ENCODE measurements around the gene PPP5C.

PPP5C gene

GRCh38 chr19:46356149-46357055 is 9.5 kb downstream of the PPP5C start:
- TF ChIP-seq CTCF (IDR thresholded peaks at IDR 0.05; ENCODE audit: insufficient read depth, low read length, poor library complexity, severe bottlenecking) (no peak), EZH2phosphoT487 (conservative IDR thresholded peaks at IDR 0.05; ENCODE audit: low read length) (no peak)
- no peaks in the 10 kb centered on the region for H3K27me3 ChIP-seq (ENCODE audit: low read length)
- H3K27ac ChIP-seq (ENCODE audit: low read depth, low read length) = no peak overlapping the region
- no peak overlapping the region for H3K4me3 ChIP-seq (ENCODE audit: insufficient read depth, low read length, poor library complexity, severe bottlenecking)
- H4K20me1 ChIP-seq (ENCODE audit: low read depth, low read length) = peaks cover 4% of the 10 kb centered on the region; the same call in 1 of the 2 replicates
- no peaks in the 10 kb centered on the region for H3K9me3 ChIP-seq (ENCODE audit: insufficient read depth, low read length)
- H3K79me2 ChIP-seq (ENCODE audit: insufficient read depth, low read length) = peaks cover 66% of the 10 kb centered on the region
- no peak overlapping the region for H2AFZ ChIP-seq (ENCODE audit: low read depth, low read length, severe bottlenecking)
- H3K36me3 ChIP-seq (ENCODE audit: low read length) = 0 out of 2 replicates have a peak, but pooled peaks cover 4% of the 10 kb centered on the region
- H3K9ac ChIP-seq (ENCODE audit: low read length) = no peak overlapping the region
- H3F3A ChIP-seq (ENCODE audit: insufficient read depth) = no peaks in the 10 kb centered on the region
- H3K9me2 ChIP-seq (replicated peaks; ENCODE audit: insufficient read depth, low read length) = no peaks in the 10 kb centered on the region
- H3K4me2 ChIP-seq (ENCODE audit: low read depth, low read length, poor library complexity, severe bottlenecking) = no peak overlapping the region

DNA sequence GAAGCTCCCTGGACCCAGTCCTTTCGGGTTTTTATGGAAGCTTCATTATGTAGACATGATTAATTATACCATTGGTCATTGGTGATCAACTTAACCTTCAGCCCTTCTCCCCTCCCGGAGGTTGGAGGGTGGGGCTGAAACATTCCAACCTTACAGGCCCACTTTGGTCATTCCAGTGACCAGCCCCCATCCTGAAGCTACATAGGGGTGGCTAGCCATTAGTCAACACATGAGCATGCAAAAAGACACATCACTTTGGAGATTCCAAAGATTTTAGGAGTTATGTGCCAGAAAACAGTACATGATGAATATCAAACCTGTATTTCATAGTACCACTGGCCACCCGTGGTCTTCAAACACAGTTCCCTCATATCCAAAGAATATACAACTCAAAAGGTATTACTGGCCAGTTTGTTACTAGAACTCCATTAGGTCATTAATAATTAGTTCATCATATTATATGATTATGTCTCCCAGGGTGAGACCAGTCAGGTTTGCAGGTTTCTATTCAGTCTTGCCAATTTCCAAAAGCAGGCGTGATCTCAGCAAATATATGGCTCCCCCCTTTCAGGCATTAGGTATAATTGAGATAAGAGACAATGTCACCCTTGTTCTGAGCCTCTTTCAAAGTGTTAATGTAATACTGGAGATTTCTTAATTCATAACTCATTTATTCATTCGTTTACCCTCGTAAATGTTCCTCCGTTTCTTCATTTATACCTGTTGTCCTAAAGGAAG is 11.1 kb downstream of the PPP5C start:
- peaks cover 4% of the 10 kb centered on the region; the same call in 1 of the 2 replicates for H4K20me1 ChIP-seq (ENCODE audit: low read depth, low read length)
- no peaks in the 10 kb centered on the region for H3K9me3 ChIP-seq (ENCODE audit: insufficient read depth, low read length)
- peaks cover 61% of the 10 kb centered on the region for H3K79me2 ChIP-seq (ENCODE audit: insufficient read depth, low read length)
- no peak overlapping the region for H3K9ac ChIP-seq (ENCODE audit: low read length)
- H3K27ac ChIP-seq (ENCODE audit: low read depth, low read length) = no peak overlapping the region
- H2AFZ ChIP-seq (ENCODE audit: low read depth, low read length, severe bottlenecking) = no peak overlapping the region
- TF ChIP-seq CTCF (IDR thresholded peaks at IDR 0.05; ENCODE audit: insufficient read depth, low read length, poor library complexity, severe bottlenecking) (no peak), EZH2phosphoT487 (conservative IDR thresholded peaks at IDR 0.05; ENCODE audit: low read length) (no peak)
- no peaks in the 10 kb centered on the region for H3K9me2 ChIP-seq (replicated peaks; ENCODE audit: insufficient read depth, low read length)
- H3K4me2 ChIP-seq (ENCODE audit: low read depth, low read length, poor library complexity, severe bottlenecking) = no peak overlapping the region
- peaks cover 9% of the 10 kb centered on the region; the same call in 1 of the 2 replicates for H3F3A ChIP-seq (ENCODE audit: insufficient read depth)
- H3K36me3 ChIP-seq (ENCODE audit: low read length) = peaks cover 10% of the 10 kb centered on the region; the same call in 1 of the 2 replicates
- H3K4me3 ChIP-seq (ENCODE audit: insufficient read depth, low read length, poor library complexity, severe bottlenecking) = no peak overlapping the region
- no peaks in the 10 kb centered on the region for H3K27me3 ChIP-seq (ENCODE audit: low read length)

- Histone ChIP-seq H3F3A (ENCODE audit: insufficient read depth) (peaks cover 9% of the 10 kb centered on the region; the same call in 1 of the 2 replicates), H3K9me3 (ENCODE audit: insufficient read depth, low read length) (no peaks in the 10 kb centered on the region), H3K4me2 (ENCODE audit: low read depth, low read length, poor library complexity, severe bottlenecking) (no peak overlapping the region), H3K9ac (ENCODE audit: low read length) (no peak overlapping the region), H2AFZ (ENCODE audit: low read depth, low read length, severe bottlenecking) (no peak overlapping the region), H3K27me3 (ENCODE audit: low read length) (no peaks in the 10 kb centered on the region), H3K36me3 (ENCODE audit: low read length) (peaks cover 15% of the 10 kb centered on the region; the same call in 1 of the 2 replicates), H3K79me2 (ENCODE audit: insufficient read depth, low read length) (peaks cover 74% of the 10 kb centered on the region), H3K27ac (ENCODE audit: low read depth, low read length) (no peak overlapping the region), H3K9me2 (replicated peaks; ENCODE audit: insufficient read depth, low read length) (no peaks in the 10 kb centered on the region), H4K20me1 (ENCODE audit: low read depth, low read length) (peaks cover 4% of the 10 kb centered on the region; the same call in 1 of the 2 replicates), H3K4me3 (ENCODE audit: insufficient read depth, low read length, poor library complexity, severe bottlenecking) (no peak overlapping the region)
- no peak for TF ChIP-seq EZH2phosphoT487 (conservative IDR thresholded peaks at IDR 0.05; ENCODE audit: low read length)
- no peak for TF ChIP-seq CTCF (IDR thresholded peaks at IDR 0.05; ENCODE audit: insufficient read depth, low read length, poor library complexity, severe bottlenecking)
Observed at GRCh38 chr19:46361915-46362314, 15.0 kb downstream of the PPP5C start.

All from SU-DHL-6 (cell line).